Ovary (tissue), 9 donors: ENCODE data around the gene ATP7B. TPM values are rescaled to one million over a fixed set of nuclear protein-coding genes. Genes with fewer than 3 reads are reported as not detected.

Experiments used
- DNase-seq, 5 donors: peaks; one replicate each; pipeline ENCODE4 v3.0.0-alpha.2; 2019 to 2020
- H3K27ac ChIP-seq, 2 donors: fragments of 200-600 bp; one replicate each; pipeline versions ENCODE4 v1.5.1 to v1.8.0; 2019 to 2022
- H3K27me3 ChIP-seq: fragments of 200-600 bp; one replicate; pipeline ENCODE4 v1.8.0; 2022
- H3K36me3 ChIP-seq: fragments of 200-600 bp; sonication (generic); one replicate; pipeline ENCODE4 v1.5.1; 2019
- H3K4me1 ChIP-seq: one replicate; pipeline ENCODE4 v1.8.1; 2013; ENCODE audit warnings: mild to moderate bottlenecking, moderate library complexity; ENCODE audit not compliant: insufficient read depth
- H3K4me3 ChIP-seq: fragments of 200-600 bp; sonication (generic); one replicate; pipeline ENCODE4 v1.5.1; 2017
- H3K9me3 ChIP-seq, 2 donors: fragments of 200-600 bp in 1 of 2; sonication (generic) in 1 of 2; one replicate each; pipeline versions ENCODE4 v1.5.1 to v1.8.1; 2013 to 2019; ENCODE audit warnings: mild to moderate bottlenecking in 1 of 2, moderate library complexity in 1 of 2
- EP300 ChIP-seq: sonication (generic); formaldehyde crosslinking; IDR thresholded peaks from one replicate; pipeline ENCODE4 v1.6.1; 2017; ENCODE audit warnings: antibody characterized with exemption
- POLR2A ChIP-seq: fragments of 450-650 bp; IDR thresholded peaks from one replicate; pipeline ENCODE4 v1.6.1; 2017; ENCODE audit warnings: antibody characterized with exemption, mild to moderate bottlenecking, moderate library complexity
- WGBS, 3 donors: extraction: QIAGEN DNeasy Blood & Tissue Kit in 1 of 3; methylation state at CpG; one replicate each; pipeline versions ENCODE4 v1.1.5 to v1.1.7; 2013 to 2017; 5-methylcytosine and 5-hydroxymethylcytosine counted together
- intact Hi-C, 4 donors: fragments of 100-400 bp; cut with DNase I; formaldehyde crosslinking; loops; one replicate each; pipeline versions ENCODE4 v1.11.0 to v1.15.1; 2022 to 2023
- polyA plus RNA-seq, 2 donors: library from polyadenylated mRNA; stranded (reverse); fragments of 200-250 nt in 1 of 2; fragments of 350-450 nt in 1 of 2; fragmentation: Illumina TruSeq in 1 of 2; extraction: RNeasy Lipid Tissue Mini Kit (QIAGEN cat#74804) in 1 of 2; gene quantifications; one replicate each; pipeline ENCODE4 v1.2.3, GENCODE V29; 2013 to 2014
- total RNA-seq, 7 donors: library from RNA; depleted of rRNA in 2 of 7; stranded (reverse); fragments of >200 nt in 2 of 7; fragmentation: NEBNext Ultra II Directional in 3 of 7; extraction: Animal tissue kit (Norgen Biotek cat#: 25700) in 3 of 7; gene quantifications; one replicate each; pipeline versions ENCODE4 v1.1.0 to v1.2.4, GENCODE V29; 2016 to 2023
- TF ChIP-seq, protein P1 (sequence below), 3 donors: fragments of 450-650 bp in 2 of 3; fragments of 200-600 bp in 1 of 3; IDR thresholded peaks; one replicate each; pipeline versions ENCODE4 v1.5.1 to v1.8.0; 2016 to 2022; ENCODE audit warnings: antibody characterized with exemption in 3 of 3, mild to moderate bottlenecking in 1 of 3
- donor health status: DM: no; HTN: no; CAD: no; lungs with moderate emphysema.
- donor health status: DM: no; HTN: no; CAD: no.
- donor health status: Bipolar disorder and iron deficiency.
- donor health status: DM: yes; HTN: yes; CAD: no.
- donor health status: DM: no; HTN: no; CAD: no.
- donor health status: DM: yes; HTN: yes; CAD: no.

ATP7B gene
- total and polyA plus RNA-seq, 9 donors = 2.9 to 7.3 (median 5.1) TPM

- no peaks in the 10 kb centered on the region for H3K9me3 ChIP-seq
- no peak overlapping the region for H3K27ac ChIP-seq
- DNase-seq = no peak
- TF ChIP-seq EP300 = no peak
- TF ChIP-seq POLR2A = no peak
- TF ChIP-seq, protein P1, sequence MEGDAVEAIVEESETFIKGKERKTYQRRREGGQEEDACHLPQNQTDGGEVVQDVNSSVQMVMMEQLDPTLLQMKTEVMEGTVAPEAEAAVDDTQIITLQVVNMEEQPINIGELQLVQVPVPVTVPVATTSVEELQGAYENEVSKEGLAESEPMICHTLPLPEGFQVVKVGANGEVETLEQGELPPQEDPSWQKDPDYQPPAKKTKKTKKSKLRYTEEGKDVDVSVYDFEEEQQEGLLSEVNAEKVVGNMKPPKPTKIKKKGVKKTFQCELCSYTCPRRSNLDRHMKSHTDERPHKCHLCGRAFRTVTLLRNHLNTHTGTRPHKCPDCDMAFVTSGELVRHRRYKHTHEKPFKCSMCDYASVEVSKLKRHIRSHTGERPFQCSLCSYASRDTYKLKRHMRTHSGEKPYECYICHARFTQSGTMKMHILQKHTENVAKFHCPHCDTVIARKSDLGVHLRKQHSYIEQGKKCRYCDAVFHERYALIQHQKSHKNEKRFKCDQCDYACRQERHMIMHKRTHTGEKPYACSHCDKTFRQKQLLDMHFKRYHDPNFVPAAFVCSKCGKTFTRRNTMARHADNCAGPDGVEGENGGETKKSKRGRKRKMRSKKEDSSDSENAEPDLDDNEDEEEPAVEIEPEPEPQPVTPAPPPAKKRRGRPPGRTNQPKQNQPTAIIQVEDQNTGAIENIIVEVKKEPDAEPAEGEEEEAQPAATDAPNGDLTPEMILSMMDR (IDR thresholded peaks at IDR 0.05) = no peak
- H3K4me3 ChIP-seq = no peak overlapping the region
- 81 to 84% (median 83%) methylated on average over 8 of the region's 8 CpGs for WGBS, 3 donors
- intact Hi-C loops = loop anchor here in 1 of 4 donors (5.0 kb wide), 1 partner anchor 740 kb away; no protein-coding TSS in a partner anchor
- H3K36me3 ChIP-seq = no peaks in the 10 kb centered on the region
- no peaks in the 10 kb centered on the region for H3K27me3 ChIP-seq
- H3K4me1 ChIP-seq = no peaks in the 10 kb centered on the region
These were observed 43.5 kb downstream of the ATP7B start for GRCh38 chr13:51967482-51968446.

DNA sequence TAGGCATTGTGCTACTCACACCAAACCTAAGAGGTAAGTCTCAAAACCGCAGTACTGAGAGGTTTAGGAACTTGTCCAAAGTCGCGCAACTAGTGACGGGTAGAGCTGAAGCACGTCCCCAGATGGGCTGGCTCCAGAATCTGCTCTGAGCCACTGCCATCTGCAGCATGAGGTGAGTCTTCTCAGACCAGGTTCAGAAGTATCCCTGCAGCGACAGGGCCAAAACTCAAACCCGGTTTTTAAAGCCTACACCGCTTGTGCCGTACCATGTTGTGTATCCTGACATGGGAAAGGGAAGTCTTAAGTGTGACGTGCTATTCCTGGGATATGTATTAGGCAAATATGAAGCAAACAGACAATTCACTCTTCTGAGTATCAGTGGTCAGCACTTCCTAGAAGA lies 45.1 kb downstream of the ATP7B start:
- intact Hi-C loops = loop anchor here in 1 of 4 donors (5.0 kb wide), 1 partner anchor 739 kb away; no protein-coding TSS in a partner anchor
- H3K4me3 ChIP-seq = no peak overlapping the region
- WGBS, 3 donors = 93 to 95% (median 94%) methylated on average over 10 of the region's 10 CpGs
- no peaks in the 10 kb centered on the region for H3K27me3 ChIP-seq
- H3K27ac ChIP-seq = no peak overlapping the region
- TF ChIP-seq, protein P1 (IDR thresholded peaks at IDR 0.05) = no peak
- TF ChIP-seq POLR2A (no peak), EP300 (no peak)
- no peaks in the 10 kb centered on the region for H3K36me3 ChIP-seq
- DNase-seq = no peak
- H3K9me3 ChIP-seq = no peaks in the 10 kb centered on the region
- H3K4me1 ChIP-seq = no peaks in the 10 kb centered on the region

- 76 to 80% (median 79%) methylated on average over 5 of the region's 5 CpGs for WGBS, 3 donors
- intact Hi-C loops = no loop called here
- Histone ChIP-seq H3K27me3 (no peaks in the 10 kb centered on the region), H3K9me3 (no peaks in the 10 kb centered on the region), H3K4me1 (no peaks in the 10 kb centered on the region), H3K4me3 (no peak overlapping the region), H3K36me3 (no peaks in the 10 kb centered on the region), H3K27ac (no peak overlapping the region)
- TF ChIP-seq EP300 = no peak
- TF ChIP-seq, protein P1 (IDR thresholded peaks at IDR 0.05) = no peak
- no peak for TF ChIP-seq POLR2A
- DNase-seq = no peak
These were observed 49.5 kb downstream of the ATP7B start for GRCh38 chr13:51961493-51962403.

DNA sequence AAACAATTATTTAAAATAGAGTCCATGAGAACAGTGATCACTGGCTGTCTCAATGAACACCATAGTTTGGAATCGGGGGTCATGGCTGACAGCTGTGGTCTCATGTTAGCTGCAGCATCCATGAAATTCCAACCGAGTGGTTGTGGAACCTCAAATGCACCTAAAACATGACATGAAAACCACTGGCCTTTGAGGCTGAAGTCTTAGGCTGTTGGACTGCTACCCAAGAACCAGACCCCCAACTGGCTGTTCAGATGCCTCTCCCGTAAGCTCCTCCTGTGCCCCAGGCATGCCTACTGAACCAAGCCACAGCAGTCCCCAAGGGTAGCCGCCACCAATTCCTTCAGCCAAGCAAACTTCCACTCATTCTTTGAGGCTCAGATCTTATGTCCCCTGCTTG lies 50.5 kb downstream of the ATP7B start:
- no peaks in the 10 kb centered on the region for H3K36me3 ChIP-seq
- TF ChIP-seq, protein P1 (IDR thresholded peaks at IDR 0.05) = no peak
- TF ChIP-seq POLR2A = no peak
- TF ChIP-seq EP300 = no peak
- WGBS, 3 donors = 94 to 95% (median 94%) methylated on average over 4 of the region's 4 CpGs
- H3K9me3 ChIP-seq = no peaks in the 10 kb centered on the region
- no peak for DNase-seq
- no peaks in the 10 kb centered on the region for H3K4me1 ChIP-seq
- H3K27ac ChIP-seq = no peak overlapping the region
- H3K4me3 ChIP-seq = no peak overlapping the region
- H3K27me3 ChIP-seq = no peaks in the 10 kb centered on the region
- intact Hi-C loops = no loop called here
